ENCODE measurements around the gene BGLAP. TPM values are rescaled to one million over a fixed set of nuclear protein-coding genes. Genes with fewer than 3 reads are reported as not detected.

BGLAP gene
- total and polyA plus RNA-seq, 2 donors from 2014 or later, result 1.7 to 1.8 TPM

DNA sequence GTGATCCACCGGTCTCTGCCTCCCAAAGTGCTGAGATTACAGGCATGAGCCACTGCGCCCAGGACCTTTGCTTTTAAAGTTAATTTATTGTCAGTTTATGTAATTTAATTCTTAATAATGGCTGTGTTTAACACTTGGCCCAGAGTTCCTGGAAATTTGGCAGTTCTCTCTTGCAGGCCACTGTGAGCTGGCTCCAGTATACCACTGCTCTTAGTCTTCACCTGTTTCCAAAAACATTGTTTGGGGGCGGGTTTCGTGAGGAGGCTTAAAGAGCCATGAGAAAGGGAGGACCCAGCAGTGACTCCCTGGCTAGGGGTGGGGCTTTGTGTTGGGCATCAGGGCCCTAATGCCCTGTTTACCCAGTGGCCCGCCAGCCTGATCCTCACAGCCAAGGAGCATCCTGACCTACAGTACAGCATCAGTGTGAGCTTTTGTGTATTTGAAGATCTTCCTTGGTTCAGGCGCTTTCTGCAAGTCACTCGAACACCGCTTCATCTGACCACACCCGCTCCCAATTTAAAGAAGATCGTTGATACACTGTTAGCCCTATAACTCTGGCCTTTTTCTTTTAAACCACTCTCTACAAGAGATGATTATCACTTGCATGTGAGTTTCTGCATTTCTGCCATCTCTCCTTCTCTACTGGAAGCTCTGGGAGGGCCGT, 12.0 kb upstream of the BGLAP start:
- Histone ChIP-seq H3K9ac (ENCODE audit: low read length in 3 of 3) (no peak overlapping the region), H3K36me3 (ENCODE audit: control insufficient read depth in 2 of 3, insufficient read depth in 3 of 3, low read length in 3 of 3) (peaks cover 3 to 10% (median 5%) of the 10 kb centered on the region in 3 donors), H3K9me3 (ENCODE audit: control insufficient read depth in 2 of 3, insufficient read depth in 1 of 3, low read length in 3 of 3) (no peaks in the 10 kb centered on the region), H3K4me3 (ENCODE audit: low read length in 3 of 3) (no peak overlapping the region), H3K27me3 (ENCODE audit: control insufficient read depth, insufficient read depth, low read length) (no peaks in the 10 kb centered on the region), H3K27ac (ENCODE audit: low read depth in 2 of 2, low read length in 2 of 2) (no peak overlapping the region), H3K4me1 (ENCODE audit: control insufficient read depth in 2 of 3, insufficient read depth in 2 of 3, low read depth in 1 of 3, low read length in 3 of 3) (no peaks in the 10 kb centered on the region)
- DNase-seq, result no peak
- TF ChIP-seq, protein P1, sequence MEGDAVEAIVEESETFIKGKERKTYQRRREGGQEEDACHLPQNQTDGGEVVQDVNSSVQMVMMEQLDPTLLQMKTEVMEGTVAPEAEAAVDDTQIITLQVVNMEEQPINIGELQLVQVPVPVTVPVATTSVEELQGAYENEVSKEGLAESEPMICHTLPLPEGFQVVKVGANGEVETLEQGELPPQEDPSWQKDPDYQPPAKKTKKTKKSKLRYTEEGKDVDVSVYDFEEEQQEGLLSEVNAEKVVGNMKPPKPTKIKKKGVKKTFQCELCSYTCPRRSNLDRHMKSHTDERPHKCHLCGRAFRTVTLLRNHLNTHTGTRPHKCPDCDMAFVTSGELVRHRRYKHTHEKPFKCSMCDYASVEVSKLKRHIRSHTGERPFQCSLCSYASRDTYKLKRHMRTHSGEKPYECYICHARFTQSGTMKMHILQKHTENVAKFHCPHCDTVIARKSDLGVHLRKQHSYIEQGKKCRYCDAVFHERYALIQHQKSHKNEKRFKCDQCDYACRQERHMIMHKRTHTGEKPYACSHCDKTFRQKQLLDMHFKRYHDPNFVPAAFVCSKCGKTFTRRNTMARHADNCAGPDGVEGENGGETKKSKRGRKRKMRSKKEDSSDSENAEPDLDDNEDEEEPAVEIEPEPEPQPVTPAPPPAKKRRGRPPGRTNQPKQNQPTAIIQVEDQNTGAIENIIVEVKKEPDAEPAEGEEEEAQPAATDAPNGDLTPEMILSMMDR (IDR thresholded peaks at IDR 0.05; ENCODE audit: borderline replicate concordance, extremely low read depth, insufficient read depth), result no peak
- FAIRE-seq, result no peak
- intact Hi-C loops (cut with DNase I), result loop anchor here (5.0 kb wide), 1 partner anchor 83 kb away; no protein-coding TSS in a partner anchor

DNA sequence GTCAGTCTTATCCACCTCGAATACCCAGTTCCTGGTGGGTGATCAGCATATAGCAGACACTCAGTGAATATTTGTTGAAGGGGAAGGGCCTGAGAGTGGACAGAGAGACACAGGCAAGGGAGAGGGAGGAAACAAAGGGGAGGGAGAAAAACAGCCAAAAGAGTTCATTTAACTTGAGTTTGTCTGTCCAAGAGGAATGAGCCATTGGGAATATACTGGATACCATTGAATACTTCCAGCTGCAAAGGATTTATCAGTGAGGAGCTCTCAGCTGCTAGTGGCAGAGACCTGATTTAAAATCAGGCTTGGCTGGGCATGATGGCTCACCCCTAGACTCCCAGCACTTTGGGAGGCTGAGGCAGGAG, 11.5 kb upstream of the BGLAP start:
- TF ChIP-seq, protein P1 (IDR thresholded peaks at IDR 0.05; ENCODE audit: borderline replicate concordance, extremely low read depth, insufficient read depth), result no peak
- Histone ChIP-seq H3K36me3 (ENCODE audit: control insufficient read depth in 2 of 3, insufficient read depth in 3 of 3, low read length in 3 of 3) (peaks cover 3 to 11% (median 5%) of the 10 kb centered on the region in 3 donors), H3K4me1 (ENCODE audit: control insufficient read depth in 2 of 3, insufficient read depth in 2 of 3, low read depth in 1 of 3, low read length in 3 of 3) (no peaks in the 10 kb centered on the region), H3K9ac (ENCODE audit: low read length in 3 of 3) (no peak overlapping the region), H3K27ac (ENCODE audit: low read depth in 2 of 2, low read length in 2 of 2) (no peak overlapping the region), H3K4me3 (ENCODE audit: low read length in 3 of 3) (no peak overlapping the region), H3K27me3 (ENCODE audit: control insufficient read depth, insufficient read depth, low read length) (no peaks in the 10 kb centered on the region), H3K9me3 (ENCODE audit: control insufficient read depth in 2 of 3, insufficient read depth in 1 of 3, low read length in 3 of 3) (no peaks in the 10 kb centered on the region)
- intact Hi-C loops (cut with DNase I), result no loop called here
- FAIRE-seq, result no peak
- DNase-seq, result no peak

DNA sequence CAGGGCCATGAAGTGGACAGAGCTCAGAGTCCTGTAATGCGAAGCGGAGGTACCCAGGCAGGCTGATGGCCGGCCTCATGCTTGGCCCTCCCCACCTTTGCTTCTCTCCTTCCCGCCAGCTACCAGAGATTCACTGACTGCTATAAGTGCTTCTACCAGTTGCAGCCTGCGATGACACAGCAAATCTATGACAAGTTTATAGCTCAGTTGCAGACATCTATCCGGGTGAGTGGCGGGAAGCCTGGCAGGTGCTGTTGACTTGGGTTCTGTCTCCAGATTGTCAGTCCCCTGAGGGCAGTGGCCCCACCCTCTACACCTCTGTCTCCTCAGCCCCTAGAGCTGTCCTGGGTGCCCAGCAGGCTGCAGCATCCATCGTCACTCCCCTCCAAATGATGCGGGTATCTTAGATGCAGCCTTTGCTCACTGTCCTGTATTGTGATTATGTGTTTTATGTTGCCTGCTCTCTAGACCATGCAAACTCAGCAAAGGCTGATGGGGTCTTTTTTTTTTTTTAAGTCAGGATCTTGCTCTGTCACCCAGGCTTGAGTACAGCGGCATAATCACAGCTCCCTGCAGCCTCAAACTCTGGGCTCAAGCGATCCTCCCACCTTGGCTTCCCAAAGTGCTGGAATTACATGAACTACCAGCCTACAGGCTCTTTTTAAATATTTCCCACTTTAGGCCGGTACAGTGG, 9.6 kb upstream of the BGLAP start:
- H3K36me3 ChIP-seq (ENCODE audit: control insufficient read depth in 2 of 3, insufficient read depth in 3 of 3, low read length in 3 of 3), result peaks cover 5 to 23% (median 17%) of the 10 kb centered on the region in 3 donors
- intact Hi-C loops (cut with DNase I), result no loop called here

More for the DNA sequence above, 9.6 kb upstream of the BGLAP start:
- FAIRE-seq (no peak), DNase-seq (no peak)
- TF ChIP-seq, protein P1 (IDR thresholded peaks at IDR 0.05; ENCODE audit: borderline replicate concordance, extremely low read depth, insufficient read depth), result no peak
- Histone ChIP-seq H3K27ac (ENCODE audit: low read depth in 2 of 2, low read length in 2 of 2) (no peak overlapping the region), H3K9me3 (ENCODE audit: control insufficient read depth in 2 of 3, insufficient read depth in 1 of 3, low read length in 3 of 3) (no peaks in the 10 kb centered on the region), H3K27me3 (ENCODE audit: control insufficient read depth, insufficient read depth, low read length) (no peaks in the 10 kb centered on the region), H3K4me3 (ENCODE audit: low read length in 3 of 3) (no peak overlapping the region), H3K4me1 (ENCODE audit: control insufficient read depth in 2 of 3, insufficient read depth in 2 of 3, low read depth in 1 of 3, low read length in 3 of 3) (no peaks in the 10 kb centered on the region), H3K9ac (ENCODE audit: low read length in 3 of 3) (no peak overlapping the region)
